Endothelial cell of umbilical vein (primary cell): ENCODE results near the gene S100P. TPM values are rescaled to one million over a fixed set of nuclear protein-coding genes. Genes with fewer than 3 reads are reported as not detected.

Source experiments
- BruUV-seq: library from RNA; stranded (reverse); fragments of 400-500 nt; replicated peaks from 2 replicates; lab custom pipeline; 2021; lab: Mats Ljungman, UMichigan
- CTCF ChIA-PET: fragments of 300-600, 350-600 bp; sonication (Branson Sonifier 250); formaldehyde crosslinking; loops from one replicate; lab custom pipeline; 2021; ENCODE audit warnings: antibody characterized with exemption, inconsistent platforms; lab: Charles Lee
- POLR2A ChIA-PET: fragments of 300-600, 350-600 bp; sonication (Branson Sonifier 250); formaldehyde crosslinking; loops from one replicate; lab custom pipeline; 2021; ENCODE audit warnings: antibody characterized with exemption, inconsistent platforms; lab: Charles Lee
- DNase-seq: peaks from one replicate; pipeline ENCODE4 v3.0.0-alpha.2; 2011; ENCODE audit warnings: low read depth, low spot score
- FAIRE-seq: peaks from 2 replicates; lab custom pipeline; 2011; peaks lifted over from hg19 to GRCh38; lab: Jason Lieb, UNC
- H2AFZ ChIP-seq: 2 replicates; pipeline ENCODE4 v1.6.0; 2012; ENCODE audit warnings: low read depth, low read length, control low read depth, inconsistent platforms
- H3K27ac ChIP-seq: 2 replicates; pipeline ENCODE4 v1.5.1; 2011; ENCODE audit warnings: low read depth, mild to moderate bottlenecking, control low read depth, low read length, moderate library complexity; ENCODE audit not compliant: insufficient read depth
- H3K27me3 ChIP-seq, 2 experiments: 2 replicates each; pipeline versions ENCODE4 v1.6.0 to v1.6.1; 2011; ENCODE audit warnings: low read length in 2 of 2, mixed read lengths in 1 of 2; ENCODE audit not compliant: control insufficient read depth in 2 of 2, insufficient read depth in 2 of 2
- H3K36me3 ChIP-seq, 2 experiments: 2 replicates in 1 of 2; 3 replicates in 1 of 2; pipeline ENCODE4 v1.5.1; 2011; ENCODE audit warnings: low read length in 2 of 2, mild to moderate bottlenecking in 1 of 2, moderate library complexity in 1 of 2; ENCODE audit not compliant: control insufficient read depth in 2 of 2, insufficient read depth in 2 of 2; ENCODE audit errors: extremely low read depth in 1 of 2
- H3K4me1 ChIP-seq: 3 replicates; pipeline ENCODE4 v1.5.1; 2011; ENCODE audit warnings: mild to moderate bottlenecking, low read length; ENCODE audit not compliant: control insufficient read depth, insufficient read depth; ENCODE audit errors: extremely low read depth
- H3K4me2 ChIP-seq: 2 replicates; pipeline ENCODE4 v1.6.1; 2011; ENCODE audit warnings: low read length, control low read depth, mixed read lengths; ENCODE audit not compliant: insufficient read depth
- H3K4me3 ChIP-seq, 3 experiments: fragments of 200-600 bp in 1 of 3; sonication (generic), shearing (Covaris generic) in 1 of 3; replicated peaks in 1 of 3; 2 replicates each; pipeline ENCODE4 v1.5.1; 2011 to 2016; ENCODE audit warnings: control low read depth in 3 of 3, low read length in 3 of 3, mild to moderate bottlenecking in 2 of 3, inconsistent platforms in 1 of 3, low read depth in 1 of 3, moderate library complexity in 1 of 3; ENCODE audit not compliant: insufficient read depth in 1 of 3
- H3K79me2 ChIP-seq: 2 replicates; pipeline ENCODE4 v1.6.0; 2012; ENCODE audit warnings: low read length, inconsistent platforms; ENCODE audit not compliant: control insufficient read depth, insufficient read depth
- H3K9ac ChIP-seq: replicated peaks from 2 replicates; pipeline ENCODE3; 2011; ENCODE audit warnings: low read length, control low read depth; ENCODE audit not compliant: insufficient read depth; ENCODE audit errors: extremely low read depth
- H3K9me1 ChIP-seq: replicated peaks from 3 replicates; pipeline ENCODE4 v1.6.0; 2011; ENCODE audit warnings: mild to moderate bottlenecking, low read length; ENCODE audit not compliant: control insufficient read depth, insufficient read depth; ENCODE audit errors: extremely low read depth
- H3K9me3 ChIP-seq: replicated peaks from 2 replicates; pipeline ENCODE4 v1.5.1; 2012; ENCODE audit warnings: low read length, inconsistent platforms; ENCODE audit not compliant: control insufficient read depth, insufficient read depth
- H4K20me1 ChIP-seq: replicated peaks from 2 replicates; pipeline ENCODE3; 2011; ENCODE audit warnings: mild to moderate bottlenecking, low read length; ENCODE audit not compliant: control insufficient read depth, insufficient read depth; ENCODE audit errors: extremely low read depth
- CTCF ChIP-seq, 2 donors: IDR thresholded peaks; 1 replicate in 1 of 2; 2 replicates in 1 of 2; pipeline ENCODE4 v1.5.1; 2011; ENCODE audit warnings: low read length in 2 of 2, mild to moderate bottlenecking in 2 of 2, moderate library complexity in 2 of 2, control low read depth in 1 of 2, inconsistent platforms in 1 of 2, low read depth in 1 of 2; ENCODE audit not compliant: insufficient read depth in 1 of 2; ENCODE audit errors: extremely low read depth in 1 of 2
- JUN ChIP-seq: IDR thresholded peaks from 2 replicates; pipeline ENCODE4 v1.6.1; 2011; ENCODE audit warnings: borderline replicate concordance, low read depth; ENCODE audit not compliant: insufficient read length, insufficient read depth
- dilution Hi-C: fragments of 300-500 bp; cut with MboI; formaldehyde crosslinking; loops from one replicate; pipeline ENCODE4 v1.15.0; 2019; ENCODE audit warnings: low sequenced_read_pairs; ENCODE audit not compliant: extremely low pct_ligation_motif_present
- intact Hi-C: fragments of 100-400 bp; cut with micrococcal nuclease; formaldehyde crosslinking; loops from one replicate; pipeline ENCODE4 v1.10.0; 2022
- polyA plus RNA-seq, 4 experiments: library from polyadenylated mRNA; depleted of rRNA in 3 of 4; stranded (reverse) in 3 of 4; unstranded in 1 of 4; fragments of >200 nt; gene quantifications; 2 replicates each; pipeline versions ENCODE4 v1.2.1 to v1.2.3, GENCODE V29; 2011 to 2012; ENCODE audit warnings: missing spikeins in 1 of 4
- total RNA-seq: library from RNA; stranded (reverse); gene quantifications from 2 replicates; pipeline ENCODE4 v1.2.3, GENCODE V29; 2021

S100P gene
- total and polyA plus RNA-seq, 2 donors (not counting 3 experiments of a cell fraction or from before 2014, with no cell fraction given): not detected

GRCh38 chr4:6674500-6675149 is 19.1 kb upstream of the S100P start:
- Histone ChIP-seq H4K20me1 (no peaks in the 10 kb centered on the region), H3K9me3 (no peaks in the 10 kb centered on the region), H3K4me1 (peaks cover 10% of the 10 kb centered on the region), H3K4me3 (peak overlapping the region; percentile 25 to 71 (median 49)), H3K9me1 (no peaks in the 10 kb centered on the region), H3K4me2 (peak overlapping the region; percentile 69), H2AFZ (peak overlapping the region; percentile 91), H3K27me3 (no peaks in the 10 kb centered on the region), H3K79me2 (peaks cover 27% of the 10 kb centered on the region), H3K9ac (peak overlapping the region; percentile 66), H3K36me3 (no peaks in the 10 kb centered on the region), H3K27ac (no peak overlapping the region)
- ChIA-PET CTCF (interaction anchor here (0.9 to 2.3 kb wide), 10 partner anchors 9 to 976 kb away, joined by 3 to 10 read pairs (median 5); partner anchors contain the start of genes BLOC1S4 and MRFAP1), POLR2A (no interaction called here)
- dilution Hi-C loops (no loop called here), intact Hi-C loops (loop anchor here (1.0 to 2.0 kb wide), 2 partner anchors 35 to 42 kb away; partner anchors contain the start of genes BLOC1S4 and MRFAP1L1)
- peak; percentile 48 for DNase-seq
- TF ChIP-seq CTCF (IDR thresholded peaks at IDR 0.05; ENCODE audit: extremely low read depth in 1 of 2, insufficient read depth in 1 of 2, low read depth in 1 of 2, low read length in 2 of 2): peak; percentile 10 to 17
- no peak for TF ChIP-seq JUN
- no TSS peak for BruUV-seq
- FAIRE-seq: peak; percentile 8
